ENCODE data around the gene CNIH2.
"Not testable (repeated sequence)": the region's sequence is repeated elsewhere in the genome, so short reads cannot be mapped to it uniquely, and the experiment has no call there.

CNIH2 gene

DNA sequence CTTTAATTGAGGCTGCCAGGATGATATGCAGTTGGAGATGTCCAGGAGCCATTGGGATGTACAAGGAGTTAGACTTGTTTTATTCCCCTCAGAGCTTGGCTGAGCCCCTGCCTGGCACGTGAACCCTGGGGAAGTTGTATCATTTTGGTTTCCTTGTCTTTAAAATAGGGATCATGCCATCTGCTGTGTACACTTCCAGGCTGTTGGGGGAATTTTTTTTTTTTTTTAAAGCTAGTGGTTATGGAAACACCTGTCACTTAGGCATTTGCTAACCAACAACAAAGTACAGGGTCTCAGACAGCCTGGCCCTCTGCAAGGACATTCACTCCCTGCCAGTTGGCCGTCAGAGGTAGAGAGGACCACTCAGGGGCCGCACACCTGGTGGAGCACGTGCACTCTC is 18.0 kb upstream of the CNIH2 start:
- DNase-seq, result no peak

DNA sequence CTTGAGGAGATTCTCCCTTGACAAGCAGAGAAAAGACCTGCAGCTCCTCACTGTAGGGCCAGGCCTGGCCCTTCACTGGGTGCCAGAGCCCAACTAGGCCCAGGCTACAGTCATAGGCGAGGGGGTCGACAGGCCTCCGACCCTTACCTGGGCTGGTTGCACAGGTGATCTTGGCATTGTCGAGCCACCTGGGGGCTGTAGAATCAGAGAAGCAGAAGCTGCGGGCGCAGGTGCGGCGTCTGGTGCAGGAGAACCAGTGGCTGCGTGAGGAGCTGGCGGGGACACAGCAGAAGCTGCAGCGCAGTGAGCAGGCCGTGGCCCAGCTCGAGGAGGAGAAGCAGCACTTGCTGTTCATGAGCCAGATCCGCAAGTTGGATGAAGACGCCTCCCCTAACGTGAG is 16.4 kb upstream of the CNIH2 start:
- no peak for DNase-seq

DNA sequence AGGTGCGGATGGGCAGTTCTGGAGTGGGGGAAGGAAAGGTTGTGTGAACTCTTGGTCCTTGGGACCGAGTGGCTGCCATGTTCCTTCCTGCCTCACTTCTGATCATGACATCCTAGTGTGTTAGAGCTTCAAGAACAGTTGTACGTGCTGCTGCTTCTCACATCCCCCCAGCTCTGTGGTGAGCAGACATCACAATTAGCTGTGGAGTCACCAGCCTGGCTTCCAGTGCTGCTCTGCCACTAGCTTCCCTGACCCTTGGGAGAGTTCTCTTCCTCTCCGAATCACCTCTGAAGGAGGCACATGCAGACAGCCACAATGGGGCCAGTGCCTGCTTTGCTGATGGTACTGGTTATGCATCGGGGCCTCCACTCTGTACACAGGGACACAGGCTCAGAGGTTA is 15.8 kb upstream of the CNIH2 start:
- no peak for DNase-seq

DNA sequence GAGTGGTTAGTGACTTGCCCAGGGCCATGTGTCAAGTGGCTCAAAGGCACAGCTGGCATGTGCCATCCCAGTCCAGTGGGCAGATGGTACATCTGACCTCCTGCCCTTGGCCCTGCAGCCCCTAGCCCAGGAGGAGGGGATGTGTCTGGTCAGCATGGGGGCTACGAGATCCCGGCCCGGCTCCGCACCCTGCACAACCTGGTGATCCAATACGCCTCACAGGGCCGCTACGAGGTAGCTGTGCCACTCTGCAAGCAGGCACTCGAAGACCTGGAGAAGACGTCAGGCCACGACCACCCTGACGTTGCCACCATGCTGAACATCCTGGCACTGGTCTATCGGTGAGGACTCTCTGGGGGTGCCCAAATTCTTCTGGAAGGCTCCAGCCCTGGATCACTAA is 15.3 kb upstream of the CNIH2 start:
- no peak for DNase-seq

DNA sequence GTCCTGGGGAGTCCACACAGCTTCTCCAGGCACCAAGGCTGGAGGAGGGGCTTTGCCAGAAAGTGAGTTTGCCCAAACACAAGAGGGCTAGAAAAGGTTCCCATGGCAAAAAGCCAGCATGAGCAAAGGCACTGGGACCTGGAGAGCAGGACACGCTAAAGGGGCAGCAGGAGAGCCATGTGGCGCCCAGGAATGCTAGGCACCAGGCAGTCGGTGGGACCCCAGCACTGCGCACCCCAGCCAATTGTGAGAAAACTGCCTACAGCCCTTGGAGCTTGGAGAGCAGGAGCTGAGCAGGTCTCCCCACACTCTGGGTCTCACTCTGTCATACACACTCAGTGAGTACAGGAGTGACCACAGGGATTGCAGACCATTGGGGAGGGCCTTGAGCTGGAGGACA is 14.7 kb upstream of the CNIH2 start:
- DNase-seq, result no peak

DNA sequence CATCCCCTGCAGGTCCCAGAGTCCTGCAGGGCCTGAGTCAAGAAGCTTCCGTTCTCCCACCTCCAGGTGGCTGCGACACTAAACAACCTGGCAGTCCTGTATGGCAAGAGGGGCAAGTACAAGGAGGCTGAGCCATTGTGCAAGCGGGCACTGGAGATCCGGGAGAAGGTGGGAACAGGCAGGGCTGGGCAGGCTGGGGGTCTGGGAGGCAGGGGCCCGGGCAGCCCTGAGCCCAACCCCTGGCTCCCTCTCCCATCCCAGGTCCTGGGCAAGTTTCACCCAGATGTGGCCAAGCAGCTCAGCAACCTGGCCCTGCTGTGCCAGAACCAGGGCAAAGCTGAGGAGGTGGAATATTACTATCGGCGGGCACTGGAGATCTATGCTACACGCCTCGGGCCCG is 14.2 kb upstream of the CNIH2 start:
- DNase-seq, result no peak

DNA sequence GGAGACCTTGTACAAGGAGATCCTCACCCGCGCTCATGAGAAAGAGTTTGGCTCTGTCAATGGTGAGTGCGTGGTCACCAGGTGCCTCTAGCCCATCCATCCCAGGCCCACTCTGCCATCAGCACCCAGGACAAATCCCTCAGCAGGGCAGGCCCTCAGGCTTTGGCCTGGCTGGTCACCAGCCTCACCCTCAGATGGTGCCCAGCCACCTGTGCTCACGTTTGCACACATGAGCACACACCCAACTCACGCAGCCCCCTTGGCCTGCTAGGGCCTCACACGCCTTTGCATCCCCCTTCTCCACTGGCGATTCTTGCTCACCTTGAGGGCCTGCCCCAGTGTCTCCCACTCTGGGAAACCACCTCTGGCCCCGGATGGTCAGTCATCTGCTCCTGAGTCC is 13.6 kb upstream of the CNIH2 start:
- DNase-seq, result no peak

DNA sequence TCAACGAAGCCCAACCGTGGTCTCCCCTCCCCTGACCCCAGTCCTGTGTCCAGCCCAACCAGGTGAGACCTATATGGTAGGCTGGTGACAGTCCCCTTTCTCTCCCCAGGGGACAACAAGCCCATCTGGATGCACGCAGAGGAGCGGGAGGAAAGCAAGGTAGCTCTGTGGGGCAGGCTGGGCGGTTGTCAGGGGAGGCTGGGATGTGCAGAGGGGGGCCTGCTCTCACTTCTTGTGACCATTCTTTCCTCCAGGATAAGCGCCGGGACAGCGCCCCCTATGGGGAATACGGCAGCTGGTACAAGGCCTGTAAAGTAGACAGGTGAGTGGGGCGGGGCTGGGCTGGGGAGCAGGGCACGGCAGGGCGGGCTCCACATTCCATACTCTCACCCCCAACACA is 13.1 kb upstream of the CNIH2 start:
- DNase-seq, result peak; percentile 68

DNA sequence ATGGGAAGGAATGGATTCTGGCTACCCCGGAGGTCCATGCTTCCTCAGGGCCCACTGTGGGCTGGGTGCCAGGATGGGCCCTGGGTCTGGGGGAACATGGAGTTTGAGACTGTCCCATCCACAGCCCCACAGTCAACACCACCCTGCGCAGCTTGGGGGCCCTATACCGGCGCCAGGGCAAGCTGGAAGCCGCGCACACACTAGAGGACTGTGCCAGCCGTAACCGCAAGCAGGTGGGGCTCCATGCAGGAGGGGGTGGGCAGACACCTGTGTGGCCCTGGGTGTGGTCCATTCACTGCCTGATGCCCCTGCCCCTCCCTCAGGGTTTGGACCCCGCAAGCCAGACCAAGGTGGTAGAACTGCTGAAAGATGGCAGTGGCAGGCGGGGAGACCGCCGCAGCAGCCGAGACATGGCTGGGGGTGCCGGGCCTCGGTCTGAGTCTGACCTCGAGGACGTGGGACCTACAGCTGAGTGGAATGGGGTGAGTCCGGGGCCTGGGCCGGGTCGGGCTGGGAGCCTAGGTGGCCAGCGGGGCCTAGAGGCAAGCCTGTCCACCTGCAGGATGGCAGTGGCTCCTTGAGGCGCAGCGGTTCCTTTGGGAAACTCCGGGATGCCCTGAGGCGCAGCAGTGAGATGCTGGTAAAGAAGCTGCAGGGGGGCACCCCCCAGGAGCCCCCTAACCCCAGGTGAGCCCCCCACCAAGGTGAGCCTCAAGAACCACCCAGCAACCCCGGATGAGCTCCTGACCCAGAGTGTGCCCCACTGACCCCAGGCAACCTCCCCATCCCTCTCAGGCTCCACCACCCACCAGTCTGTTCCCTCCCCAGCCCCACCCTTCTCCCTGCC is 12.2 kb upstream of the CNIH2 start:
- DNase-seq, result no peak

DNA sequence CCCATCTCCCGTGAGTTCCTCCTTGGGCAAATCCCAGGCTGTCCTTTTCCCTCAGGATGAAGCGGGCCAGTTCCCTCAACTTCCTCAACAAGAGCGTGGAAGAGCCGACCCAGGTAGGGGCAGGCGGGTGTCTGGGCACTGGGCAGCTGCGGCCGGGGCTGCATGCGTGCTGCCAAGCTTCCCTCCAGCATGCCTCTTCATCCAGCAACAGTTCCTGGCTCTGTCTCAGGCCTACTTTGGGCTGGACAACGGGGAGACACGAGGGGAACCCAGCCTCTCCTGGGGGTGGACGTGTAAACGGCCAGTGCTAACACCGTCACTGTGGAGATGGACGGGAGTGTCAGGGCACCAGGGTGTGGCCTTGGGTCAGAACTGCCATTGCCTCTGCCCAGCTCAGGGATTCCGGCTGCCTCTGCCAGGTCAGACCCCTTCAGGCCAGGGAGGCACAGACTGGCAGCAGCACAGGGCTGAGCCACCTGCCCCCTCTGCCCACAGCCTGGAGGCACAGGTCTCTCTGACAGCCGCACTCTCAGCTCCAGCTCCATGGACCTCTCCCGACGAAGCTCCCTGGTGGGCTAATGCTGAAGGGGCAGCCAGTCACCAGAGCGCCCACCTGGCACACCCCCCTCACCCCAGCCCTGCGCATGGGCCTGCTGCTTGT is 11.5 kb upstream of the CNIH2 start:
- DNase-seq, result no peak

DNA sequence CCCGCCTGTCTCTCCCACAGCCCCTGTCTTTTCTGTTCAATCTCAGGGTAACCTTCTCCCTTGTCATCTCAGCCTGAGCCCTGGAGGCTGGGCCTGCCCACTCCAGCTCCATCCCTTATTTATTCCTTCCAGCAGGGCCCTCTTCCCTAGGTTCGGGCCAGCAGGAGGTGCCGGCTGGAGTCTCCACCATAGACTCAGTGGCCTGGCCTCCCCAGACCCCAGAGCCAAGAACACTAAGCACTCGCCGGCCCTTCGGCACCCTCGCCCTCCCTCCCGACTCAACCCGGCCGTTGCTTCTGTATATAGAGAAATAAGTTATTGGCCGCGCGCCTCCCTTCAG is 11.0 kb upstream of the CNIH2 start:
- DNase-seq, result no peak

DNA sequence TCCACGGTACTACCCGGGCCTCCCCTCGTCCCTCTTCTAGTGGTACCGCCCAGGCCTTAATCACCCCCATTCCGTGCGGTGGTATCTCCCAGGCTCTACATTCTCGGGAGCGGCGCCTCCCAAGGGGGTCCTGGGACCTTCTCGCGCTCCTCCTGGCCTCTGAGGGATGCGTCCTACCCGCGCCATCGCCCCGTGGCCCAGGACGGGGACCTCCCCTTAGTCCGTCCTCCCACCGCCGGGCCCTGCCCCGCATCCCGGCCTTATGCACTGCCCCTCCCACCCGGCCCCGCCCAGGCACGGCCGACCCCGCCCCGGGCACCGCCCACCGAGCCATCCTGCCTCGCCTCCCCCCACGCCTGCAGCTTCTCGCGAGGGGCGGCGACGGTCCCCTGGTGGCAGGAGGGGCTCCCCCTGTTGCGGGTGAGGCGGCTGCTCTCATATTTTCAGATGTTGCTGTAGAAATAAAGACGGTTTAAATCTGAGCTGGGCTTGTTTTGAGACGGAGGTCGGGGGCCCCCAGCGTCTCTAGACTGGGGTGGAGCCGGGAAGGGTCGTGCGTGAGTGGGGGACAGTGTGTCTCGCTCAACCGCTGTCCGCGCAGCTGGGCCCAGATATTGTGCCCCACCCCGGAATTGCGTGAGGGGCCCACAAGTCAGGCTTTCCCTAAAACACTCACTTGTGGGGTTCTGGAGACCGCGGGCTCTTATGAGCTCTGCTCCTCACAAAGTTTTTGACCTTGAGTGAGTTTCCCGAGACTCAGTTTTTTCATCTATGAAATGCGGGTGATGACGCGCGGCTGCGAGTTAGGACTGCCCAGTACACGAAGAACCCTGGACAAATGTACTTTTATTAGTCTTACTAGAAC is 10.4 kb upstream of the CNIH2 start:
- DNase-seq, result peak; percentile 94

DNA sequence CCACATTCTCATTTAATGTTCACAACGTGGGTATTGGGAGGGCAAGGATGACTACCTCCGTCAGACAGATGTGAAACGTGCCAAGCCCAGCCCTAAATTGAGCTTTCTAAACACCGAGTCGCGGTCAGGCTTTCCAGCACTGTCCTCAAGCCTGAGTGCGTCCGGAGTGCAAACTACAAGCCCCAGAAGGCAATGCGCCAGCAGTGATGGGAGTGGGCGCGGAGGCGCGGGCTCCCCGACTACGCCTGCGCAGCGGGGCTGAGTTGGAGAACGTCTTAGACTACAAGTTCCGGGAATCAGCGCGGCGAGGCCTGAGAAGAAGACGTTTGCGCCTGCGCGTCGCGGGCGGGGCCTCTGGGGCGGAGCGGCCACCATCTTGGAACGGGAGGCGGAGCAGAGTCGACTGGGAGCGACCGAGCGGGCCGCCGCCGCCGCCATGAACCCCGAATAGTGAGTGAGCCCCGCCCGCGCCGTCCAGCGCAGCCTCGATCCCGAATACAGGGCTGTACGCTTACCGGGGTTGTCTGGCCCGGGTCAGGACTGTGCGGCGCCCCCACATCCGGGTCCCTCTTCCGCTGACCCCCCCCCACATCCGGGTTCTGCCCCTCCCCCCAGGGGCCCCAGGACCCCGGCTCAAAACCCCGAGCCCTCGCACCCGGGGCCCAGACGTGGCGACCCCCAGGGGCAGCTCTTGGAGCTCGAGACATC is 9.6 kb upstream of the CNIH2 start, which contains the start of gene RAB1B:
RAB1B (plus strand) TSS at position 396 of the 708 bp plus-strand sequence; CDS start at position 437, 41 bp downstream.
- DNase-seq, result peak; percentile 100

DNA sequence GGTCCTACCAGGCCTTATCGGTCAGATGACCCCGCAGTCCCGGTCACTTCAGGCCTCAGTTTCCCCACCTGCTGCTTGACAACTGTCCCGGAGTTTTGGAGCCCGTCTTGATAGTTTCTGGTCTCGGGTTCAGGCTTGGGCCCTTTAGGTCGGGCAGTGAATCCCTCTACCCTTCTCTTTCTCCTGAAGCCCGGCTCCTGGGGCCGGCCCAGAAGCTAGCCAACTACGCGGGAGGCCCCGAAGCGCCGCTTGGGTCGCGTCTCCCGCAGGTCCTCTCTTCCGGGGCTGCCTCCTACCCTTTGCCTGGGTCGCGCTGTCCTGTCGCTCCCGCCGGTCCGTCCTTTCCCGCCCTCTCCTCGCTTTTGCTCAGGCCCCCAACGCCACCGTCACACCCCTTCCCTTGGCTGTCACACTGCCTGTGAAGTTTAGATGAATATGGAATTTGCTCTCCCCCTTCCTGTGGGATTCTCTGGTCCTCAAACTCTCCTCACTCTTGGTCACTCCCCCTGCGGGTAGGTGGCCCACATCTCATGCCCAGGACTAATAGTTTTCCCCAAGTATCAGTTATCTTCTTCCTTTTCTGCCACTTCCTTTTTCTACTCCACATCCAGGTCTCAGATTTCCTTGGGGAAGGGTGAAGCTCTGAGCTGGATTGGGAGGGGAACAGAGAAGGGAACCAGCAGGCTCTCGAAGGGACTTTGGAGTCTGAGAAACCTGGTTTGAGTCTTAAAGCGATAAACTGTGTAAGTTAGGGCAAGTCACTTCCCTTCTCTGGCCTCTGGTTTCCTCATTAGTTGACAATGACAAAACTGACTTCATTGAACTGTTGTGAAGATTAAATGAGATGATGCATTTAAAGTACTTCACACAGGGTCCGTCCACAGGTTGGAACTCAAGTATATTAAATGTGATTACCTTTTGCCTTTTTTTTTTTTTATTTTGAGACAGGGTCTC is 8.7 kb upstream of the CNIH2 start:
- no peak for DNase-seq

DNA sequence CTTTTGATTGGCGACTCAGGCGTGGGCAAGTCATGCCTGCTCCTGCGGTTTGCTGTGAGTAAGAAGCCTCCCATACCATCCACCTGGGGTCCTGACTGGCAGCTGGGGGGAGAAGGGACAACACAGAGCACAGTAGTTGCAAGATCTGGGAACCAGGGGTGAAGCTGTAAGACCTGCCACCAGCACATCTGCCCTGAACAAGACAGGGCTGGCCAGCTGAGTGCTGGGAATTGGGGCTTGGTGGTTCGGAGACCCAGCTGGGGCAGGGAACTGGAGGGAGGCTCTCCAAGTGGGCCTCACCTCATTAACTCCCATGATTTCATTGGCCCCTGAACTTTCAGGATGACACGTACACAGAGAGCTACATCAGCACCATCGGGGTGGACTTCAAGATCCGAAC is 6.2 kb upstream of the CNIH2 start:
- no peak for DNase-seq

DNA sequence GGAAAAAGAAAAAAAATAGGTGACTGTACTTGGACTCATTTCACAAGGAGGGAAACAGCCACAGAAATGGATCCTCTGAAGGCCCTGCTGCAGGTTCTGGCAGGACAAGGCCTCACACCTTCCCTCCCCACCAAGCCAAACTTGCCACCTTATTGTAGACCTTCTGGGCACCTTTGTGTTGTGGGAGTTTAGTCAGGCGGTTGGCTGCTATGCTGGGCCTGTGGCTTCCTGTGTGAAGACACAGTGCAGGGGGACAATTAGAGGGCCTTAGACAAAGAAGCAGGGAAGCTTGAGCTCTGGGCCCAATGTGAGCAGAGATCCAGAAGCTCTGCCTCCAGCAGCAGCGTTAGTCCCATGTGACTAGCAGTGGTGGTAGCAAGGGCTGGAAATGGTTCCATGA is 5.4 kb upstream of the CNIH2 start:
- no peak for DNase-seq

DNA sequence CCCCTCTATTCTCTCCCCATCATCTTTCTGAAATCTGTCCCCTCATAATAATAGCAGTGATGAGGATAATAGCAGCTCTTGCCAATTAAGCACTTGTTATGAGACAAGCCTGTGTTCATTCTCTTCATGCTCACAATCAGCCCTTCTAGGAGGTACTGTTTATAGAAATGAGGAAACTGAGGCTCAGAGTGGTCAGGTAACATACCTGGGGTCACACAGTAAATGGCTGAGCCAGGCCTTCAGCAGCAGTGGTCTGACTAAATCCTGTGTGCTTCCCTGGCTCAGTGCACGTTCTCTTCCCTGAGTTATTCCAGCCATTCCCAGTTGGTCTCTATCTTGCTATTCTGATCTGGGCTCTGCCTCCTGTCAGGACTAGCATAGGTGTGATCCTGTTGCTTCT is 3.8 kb upstream of the CNIH2 start:
- DNase-seq, result no peak

DNA sequence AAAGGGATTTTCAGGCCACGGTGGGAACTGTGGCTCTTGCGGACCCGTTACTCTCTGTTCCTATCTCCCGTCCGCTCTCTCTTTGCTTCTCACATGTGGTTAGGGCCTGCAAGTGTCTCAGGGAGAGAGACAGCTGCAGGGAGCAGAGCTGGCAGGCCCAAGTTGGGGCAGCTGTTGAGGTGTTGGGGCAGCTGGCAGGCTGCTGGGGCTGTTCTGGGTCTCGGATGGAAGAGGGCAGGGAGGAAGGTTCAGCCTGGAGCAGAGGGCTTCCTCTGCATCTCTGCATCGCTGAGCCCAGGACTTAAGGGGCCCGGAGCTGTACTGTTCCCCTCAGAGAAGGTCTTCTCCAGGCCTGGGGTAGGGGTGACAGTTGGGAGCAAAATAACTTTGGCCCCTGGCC is 2.6 kb upstream of the CNIH2 start:
- DNase-seq, result no peak

DNA sequence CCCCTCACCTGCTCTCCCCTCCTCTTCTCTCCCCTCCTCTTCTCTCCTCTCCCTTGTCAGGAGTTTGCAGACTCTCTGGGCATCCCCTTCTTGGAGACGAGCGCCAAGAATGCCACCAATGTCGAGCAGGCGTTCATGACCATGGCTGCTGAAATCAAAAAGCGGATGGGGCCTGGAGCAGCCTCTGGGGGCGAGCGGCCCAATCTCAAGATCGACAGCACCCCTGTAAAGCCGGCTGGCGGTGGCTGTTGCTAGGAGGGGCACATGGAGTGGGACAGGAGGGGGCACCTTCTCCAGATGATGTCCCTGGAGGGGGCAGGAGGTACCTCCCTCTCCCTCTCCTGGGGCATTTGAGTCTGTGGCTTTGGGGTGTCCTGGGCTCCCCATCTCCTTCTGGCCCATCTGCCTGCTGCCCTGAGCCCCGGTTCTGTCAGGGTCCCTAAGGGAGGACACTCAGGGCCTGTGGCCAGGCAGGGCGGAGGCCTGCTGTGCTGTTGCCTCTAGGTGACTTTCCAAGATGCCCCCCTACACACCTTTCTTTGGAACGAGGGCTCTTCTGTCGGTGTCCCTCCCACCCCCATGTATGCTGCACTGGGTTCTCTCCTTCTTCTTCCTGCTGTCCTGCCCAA is 1.9 kb upstream of the CNIH2 start:
- no peak for DNase-seq

DNA sequence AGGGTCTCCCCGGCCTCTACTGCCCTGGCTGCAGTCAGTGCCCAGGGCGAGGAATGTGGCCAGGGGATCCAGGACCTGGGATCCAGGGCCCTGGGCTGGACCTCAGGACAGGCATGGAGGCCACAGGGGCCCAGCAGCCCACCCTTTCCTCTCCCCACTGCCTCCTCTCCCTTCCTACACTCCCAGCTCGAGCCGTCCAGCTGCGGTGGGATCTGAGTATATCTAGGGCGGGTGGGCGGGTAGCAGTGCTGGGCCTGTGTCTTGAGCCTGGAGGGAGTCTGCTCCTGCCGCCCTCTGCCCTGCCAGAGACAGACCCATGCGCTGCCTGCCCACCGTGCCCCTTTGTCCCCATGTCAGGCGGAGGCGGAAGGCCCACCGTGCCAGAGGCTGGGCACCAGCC is 1.4 kb upstream of the CNIH2 start:
- not testable (repeated sequence) for DNase-seq

DNA sequence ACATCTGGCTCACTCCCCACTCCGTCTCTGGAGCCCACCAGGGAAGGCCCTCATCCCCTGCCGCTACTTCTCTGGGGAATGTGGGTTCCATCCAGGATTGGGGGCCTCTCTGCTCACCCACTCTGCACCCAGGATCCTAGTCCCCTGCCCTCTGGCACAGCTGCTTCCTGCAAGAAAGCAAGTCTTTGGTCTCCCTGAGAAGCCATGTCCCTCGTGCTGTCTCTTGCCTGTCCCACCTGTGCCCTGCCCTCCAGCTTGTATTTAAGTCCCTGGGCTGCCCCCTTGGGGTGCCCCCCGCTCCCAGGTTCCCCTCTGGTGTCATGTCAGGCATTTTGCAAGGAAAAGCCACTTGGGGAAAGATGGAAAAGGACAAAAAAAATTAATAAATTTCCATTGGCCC is 911 bp upstream of the CNIH2 start:
- not testable (repeated sequence) for DNase-seq
